B cell (primary cell): Measurements from ENCODE around the gene LPAR2. TPM values are rescaled to one million over a fixed set of nuclear protein-coding genes. Genes with fewer than 3 reads are reported as not detected.

Source experiments
- ATAC-seq: fragments of 200-7000 bp; cut with Tn5 transposase; one replicate; pipeline ENCODE4 v1.10.0; 2021; ENCODE audit warnings: low read depth, mild to moderate bottlenecking, moderate number of reproducible peaks, moderate library complexity
- CTCF ChIA-PET: fragments of 350-600 bp; sonication (Branson Sonifier 250); formaldehyde crosslinking; loops from one replicate; lab custom pipeline; 2021; ENCODE audit warnings: antibody characterized with exemption, inconsistent platforms; lab: Charles Lee
- POLR2A ChIA-PET: fragments of 350-600 bp; sonication (Branson Sonifier 250); formaldehyde crosslinking; loops from one replicate; lab custom pipeline; 2021; ENCODE audit warnings: antibody characterized with exemption; lab: Charles Lee
- DNase-seq: peaks from one replicate; pipeline ENCODE4 v3.0.0; 2013
- H2AFZ ChIP-seq: 2 replicates; pipeline ENCODE4 v1.6.1; 2012; ENCODE audit warnings: mild to moderate bottlenecking, low read depth, low read length; ENCODE audit not compliant: insufficient read depth, poor library complexity, severe bottlenecking
- H3K27ac ChIP-seq, 2 donors: 1 replicate in 1 of 2; 2 replicates in 1 of 2; pipeline ENCODE4 v1.5.1; 2012 to 2013; ENCODE audit warnings: low read length in 2 of 2, mild to moderate bottlenecking in 2 of 2, moderate library complexity in 1 of 2
- H3K27me3 ChIP-seq, 4 experiments: fragments of 200-600 bp in 1 of 4; sonication (generic) in 1 of 4; replicated peaks in 1 of 4; 1 replicate in 2 of 4; 2 replicates in 2 of 4; pipeline versions ENCODE4 v1.6.1 to v1.7.0; 2013 to 2016; ENCODE audit warnings: low read length in 3 of 4, mild to moderate bottlenecking in 2 of 4, mixed read lengths in 1 of 4, moderate library complexity in 1 of 4; ENCODE audit not compliant: insufficient read depth in 4 of 4, control insufficient read depth in 3 of 4; ENCODE audit errors: control extremely low read depth in 1 of 4
- H3K36me3 ChIP-seq, 2 experiments: replicated peaks in 1 of 2; 1 replicate in 1 of 2; 2 replicates in 1 of 2; pipeline versions ENCODE4 v1.6.1 to v1.7.1; 2013; ENCODE audit warnings: low read length in 1 of 2; ENCODE audit not compliant: insufficient read depth in 2 of 2, control insufficient read depth in 1 of 2; ENCODE audit errors: control extremely low read depth in 1 of 2, extremely low read depth in 1 of 2
- H3K4me1 ChIP-seq, 2 donors: fragments of 200-600 bp in 1 of 2; sonication (generic) in 1 of 2; 1 replicate in 1 of 2; 2 replicates in 1 of 2; pipeline versions ENCODE4 v1.5.1 to v1.6.1; 2013 to 2017; ENCODE audit warnings: low read length in 2 of 2; ENCODE audit not compliant: control insufficient read depth in 2 of 2, insufficient read depth in 2 of 2
- H3K4me2 ChIP-seq: replicated peaks from 2 replicates; pipeline ENCODE3; 2012; ENCODE audit warnings: mild to moderate bottlenecking, low read depth, low read length; ENCODE audit not compliant: poor library complexity, severe bottlenecking
- H3K4me3 ChIP-seq, 5 experiments: fragments of 200-600 bp in 1 of 5; sonication (generic) in 1 of 5; 1 replicate in 3 of 5; 2 replicates in 2 of 5; pipeline versions ENCODE4 v1.5.1 to v1.7.0; 2011 to 2016; ENCODE audit warnings: low read length in 4 of 5, mild to moderate bottlenecking in 4 of 5, low read depth in 2 of 5, control low read depth in 1 of 5, moderate library complexity in 1 of 5; ENCODE audit not compliant: insufficient read depth in 1 of 5; ENCODE audit errors: control extremely low read depth in 1 of 5, extremely low read depth in 1 of 5
- H3K79me2 ChIP-seq: fragments of 200-600 bp; sonication (generic); one replicate; pipeline ENCODE4 v1.6.0; 2016; ENCODE audit warnings: low read length; ENCODE audit not compliant: control insufficient read depth, insufficient read depth
- H3K9ac ChIP-seq: fragments of 200-600 bp; sonication (generic); 2 replicates; pipeline ENCODE4 v1.6.1; 2017; ENCODE audit warnings: mild to moderate bottlenecking, low read length, moderate library complexity
- H3K9me3 ChIP-seq, 3 donors: one replicate each; pipeline versions ENCODE4 v1.6.1 to v1.7.1; 2013; ENCODE audit warnings: low read length in 2 of 3; ENCODE audit not compliant: control insufficient read depth in 2 of 3, insufficient read depth in 1 of 3; ENCODE audit errors: control extremely low read depth in 1 of 3
- H4K20me1 ChIP-seq: 2 replicates; pipeline ENCODE4 v1.6.0; 2012; ENCODE audit warnings: mild to moderate bottlenecking, low read length; ENCODE audit not compliant: insufficient read depth, control insufficient read depth, poor library complexity, severe bottlenecking
- H3K27ac Mint-ChIP-seq: one replicate; pipeline ENCODE4 v1.8.0; 2021; ENCODE audit warnings: mixed read lengths
- H3K27me3 Mint-ChIP-seq: one replicate; pipeline ENCODE4 v1.8.0; 2021; ENCODE audit warnings: mixed read lengths
- H3K4me1 Mint-ChIP-seq: one replicate; pipeline ENCODE4 v1.8.0; 2021; ENCODE audit warnings: mixed read lengths
- H3K4me3 Mint-ChIP-seq: one replicate; pipeline ENCODE4 v1.8.0; 2021; ENCODE audit warnings: mixed read lengths
- H3K9me3 Mint-ChIP-seq: one replicate; pipeline ENCODE4 v1.8.0; 2022; ENCODE audit warnings: mixed read lengths; ENCODE audit not compliant: insufficient read depth
- EZH2 ChIP-seq: IDR thresholded peaks from 2 replicates; pipeline ENCODE4 v1.6.1; 2012; ENCODE audit warnings: borderline replicate concordance, low read depth, mild to moderate bottlenecking, moderate library complexity, low read length; ENCODE audit not compliant: insufficient read depth, poor library complexity, severe bottlenecking
- WGBS: methylation state at CpG from one replicate; pipeline ENCODE4 v1.1.5; 2013; ENCODE audit warnings: missing lambda C conversion rate; ENCODE audit not compliant: insufficient coverage; 5-methylcytosine and 5-hydroxymethylcytosine counted together
- intact Hi-C: fragments of 100-400 bp; cut with micrococcal nuclease; formaldehyde crosslinking; loops from one replicate; pipeline ENCODE4 v1.10.0; 2022
- polyA plus RNA-seq: library from polyadenylated mRNA; depleted of rRNA; stranded (reverse); fragments of >200 nt; gene quantifications from 2 replicates; pipeline ENCODE4 v1.2.3, GENCODE V29; 2012
- total RNA-seq, 2 donors: library from RNA; stranded (reverse); fragments of 120-200 nt in 1 of 2; gene quantifications; 1 replicate in 1 of 2; 2 replicates in 1 of 2; pipeline versions ENCODE4 v1.2.3 to v1.2.4, GENCODE V29; 2013 to 2022
- TF ChIP-seq, protein P1 (sequence below): fragments of 200-600 bp; IDR thresholded peaks from one replicate; pipeline ENCODE4 v1.8.0; 2022; ENCODE audit warnings: antibody characterized with exemption, mild to moderate bottlenecking

The LPAR2 gene
- total and polyA plus RNA-seq, 2 donors (not counting 1 experiment from before 2014, with no cell fraction given) = 27.1 to 37.2 TPM

DNA sequence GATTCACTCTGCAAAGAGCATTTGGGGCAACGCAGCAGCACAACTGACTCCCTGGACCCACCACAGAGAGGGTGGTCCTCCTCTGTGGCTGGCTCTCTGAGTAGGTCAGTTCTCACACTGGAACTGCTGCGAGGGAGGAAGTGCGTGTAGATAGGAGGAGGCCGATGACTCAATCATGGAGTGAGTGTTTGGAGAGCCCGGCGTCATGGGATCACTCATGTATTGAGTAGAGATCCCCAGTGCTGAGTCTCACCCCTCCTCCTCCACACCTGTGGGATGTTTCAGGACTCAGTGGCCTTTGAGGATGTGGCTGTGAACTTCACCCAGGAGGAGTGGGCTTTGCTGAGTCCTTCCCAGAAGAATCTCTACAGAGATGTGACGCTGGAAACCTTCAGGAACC lies 49.6 kb upstream of the LPAR2 start:
- ChIA-PET POLR2A (interaction anchor here (0.5 to 0.6 kb wide), 2 partner anchors 13 to 121 kb away, joined by 3 to 4 read pairs; no protein-coding TSS in a partner anchor), CTCF (interaction anchor here (0.7 kb wide), 1 partner anchor 55 kb away, joined by 3 read pairs; the partner anchor contains the start of gene ZNF14)
- H3K4me3 ChIP-seq = no peak overlapping the region
- peaks cover 56% of the 10 kb centered on the region for H3K79me2 ChIP-seq
- H3K4me3 Mint-ChIP-seq = no peak overlapping the region
- peaks cover 16% of the 10 kb centered on the region for H3K4me1 Mint-ChIP-seq
- no peaks in the 10 kb centered on the region for H3K4me1 ChIP-seq
- peaks cover 34 to 69% of the 10 kb centered on the region in 2 experiments for H3K36me3 ChIP-seq
- no peaks in the 10 kb centered on the region for H3K27me3 Mint-ChIP-seq
- no peaks in the 10 kb centered on the region for H3K27me3 ChIP-seq
- no peak for DNase-seq
- 100% methylated on average over 1 of the region's 7 CpGs for WGBS
- TF ChIP-seq, protein P1, sequence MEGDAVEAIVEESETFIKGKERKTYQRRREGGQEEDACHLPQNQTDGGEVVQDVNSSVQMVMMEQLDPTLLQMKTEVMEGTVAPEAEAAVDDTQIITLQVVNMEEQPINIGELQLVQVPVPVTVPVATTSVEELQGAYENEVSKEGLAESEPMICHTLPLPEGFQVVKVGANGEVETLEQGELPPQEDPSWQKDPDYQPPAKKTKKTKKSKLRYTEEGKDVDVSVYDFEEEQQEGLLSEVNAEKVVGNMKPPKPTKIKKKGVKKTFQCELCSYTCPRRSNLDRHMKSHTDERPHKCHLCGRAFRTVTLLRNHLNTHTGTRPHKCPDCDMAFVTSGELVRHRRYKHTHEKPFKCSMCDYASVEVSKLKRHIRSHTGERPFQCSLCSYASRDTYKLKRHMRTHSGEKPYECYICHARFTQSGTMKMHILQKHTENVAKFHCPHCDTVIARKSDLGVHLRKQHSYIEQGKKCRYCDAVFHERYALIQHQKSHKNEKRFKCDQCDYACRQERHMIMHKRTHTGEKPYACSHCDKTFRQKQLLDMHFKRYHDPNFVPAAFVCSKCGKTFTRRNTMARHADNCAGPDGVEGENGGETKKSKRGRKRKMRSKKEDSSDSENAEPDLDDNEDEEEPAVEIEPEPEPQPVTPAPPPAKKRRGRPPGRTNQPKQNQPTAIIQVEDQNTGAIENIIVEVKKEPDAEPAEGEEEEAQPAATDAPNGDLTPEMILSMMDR = no peak
- TF ChIP-seq EZH2 = no peak
- H4K20me1 ChIP-seq = peaks cover 20% of the 10 kb centered on the region
- intact Hi-C loops = no loop called here
- peaks cover 8% of the 10 kb centered on the region for H3K9me3 Mint-ChIP-seq
- H3K4me2 ChIP-seq = no peak overlapping the region
- H2AFZ ChIP-seq = no peak overlapping the region
- peaks cover 9 to 58% (median 23%) of the 10 kb centered on the region in 3 donors for H3K9me3 ChIP-seq
- no peak overlapping the region for H3K9ac ChIP-seq
- ATAC-seq = no peak
- H3K27ac Mint-ChIP-seq = no peak overlapping the region
- H3K27ac ChIP-seq = no peak overlapping the region

DNA sequence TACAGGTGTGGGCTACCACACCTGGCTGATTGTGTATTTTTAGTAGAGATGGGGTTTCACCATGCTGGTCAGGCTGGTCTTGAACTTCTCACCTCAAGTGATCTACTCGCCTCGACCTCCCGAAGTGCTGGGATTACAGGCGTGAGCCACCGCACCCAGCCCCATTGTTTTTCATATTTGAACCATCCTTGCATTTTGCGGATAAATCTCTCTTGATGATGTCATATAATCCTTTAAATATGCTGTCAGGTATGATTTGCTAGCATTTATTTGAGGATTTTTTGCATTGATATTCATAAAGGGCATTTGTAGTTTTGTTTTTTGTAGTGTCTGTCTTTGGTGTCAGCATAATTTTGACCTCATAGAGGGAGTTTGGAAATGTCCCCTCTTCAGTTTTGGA lies 46.3 kb upstream of the LPAR2 start:
- Mint-ChIP-seq H3K4me1 (peaks cover 36% of the 10 kb centered on the region), H3K27ac (no peak overlapping the region), H3K9me3 (peaks cover 3% of the 10 kb centered on the region)

More for the DNA sequence above, 46.3 kb upstream of the LPAR2 start:
- peaks cover 31% of the 10 kb centered on the region for H4K20me1 ChIP-seq
- ATAC-seq (no peak), DNase-seq (no peak)
- no peak overlapping the region for H3K27ac ChIP-seq
- peaks cover 24 to 62% of the 10 kb centered on the region in 2 experiments for H3K36me3 ChIP-seq
- H3K4me3 ChIP-seq = no peak overlapping the region
- peaks cover 85% of the 10 kb centered on the region for H3K79me2 ChIP-seq
- TF ChIP-seq EZH2 = no peak
- TF ChIP-seq, protein P1 = no peak
- WGBS = 97% methylated on average over 5 of the region's 6 CpGs
- POLR2A ChIA-PET = no interaction called here
- intact Hi-C loops = no loop called here
- H3K27me3 ChIP-seq = no peaks in the 10 kb centered on the region
- no peak overlapping the region for H3K9ac ChIP-seq
- no peaks in the 10 kb centered on the region for H3K27me3 Mint-ChIP-seq
- CTCF ChIA-PET = no interaction called here
- peaks cover 14 to 16% of the 10 kb centered on the region in 2 donors for H3K4me1 ChIP-seq
- no peak overlapping the region for H3K4me2 ChIP-seq
- peaks cover 8 to 39% (median 9%) of the 10 kb centered on the region in 3 donors for H3K9me3 ChIP-seq
- H3K4me3 Mint-ChIP-seq = no peak overlapping the region
- no peak overlapping the region for H2AFZ ChIP-seq
